ENCODE results near the gene RAP1GDS1.
"Not testable (repeated sequence)": the region's sequence is repeated elsewhere in the genome, so short reads cannot be mapped to it uniquely, and the experiment has no call there.

Gene RAP1GDS1

DNA sequence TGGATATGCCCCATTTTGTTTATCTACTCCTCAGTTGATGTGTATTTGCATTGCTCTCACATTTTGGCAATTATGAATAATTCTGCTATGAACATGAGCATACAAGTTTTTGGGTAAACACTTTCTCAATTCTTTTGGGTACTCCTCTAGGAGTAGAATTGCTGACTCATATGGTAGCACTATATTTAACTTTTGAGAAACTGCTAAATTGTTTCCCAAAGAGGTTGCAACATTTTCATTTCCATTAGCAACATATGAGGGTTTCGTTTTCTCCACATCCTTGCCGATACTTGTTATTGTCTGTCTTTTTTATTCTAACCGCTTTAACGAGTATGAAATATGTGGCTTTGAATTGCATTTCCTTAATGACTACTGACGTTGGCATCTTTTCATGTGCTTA is 211.9 kb downstream of the RAP1GDS1 start:
- no peak overlapping the region for H3K4me3 ChIP-seq (ENCODE audit: control insufficient read depth in 1 of 7, extremely low read depth in 1 of 7, insufficient read depth in 4 of 7, low read depth in 2 of 7, low read length in 6 of 7)
- ChIA-PET POLR2A (no interaction called here), CTCF (interaction anchor here (1.4 kb wide), 1 partner anchor 12 kb away, joined by 4 read pairs; no protein-coding TSS in a partner anchor)
- peaks cover 0 to 8% (median 6%) of the 10 kb centered on the region in 4 experiments for H3K36me3 ChIP-seq (ENCODE audit: control insufficient read depth in 4 of 4, insufficient read depth in 4 of 4, low read length in 3 of 4)
- H3K27ac ChIP-seq (ENCODE audit: insufficient read depth in 1 of 2, low read depth in 1 of 2, low read length in 2 of 2, poor library complexity in 1 of 2, severe bottlenecking in 2 of 2), result no peak overlapping the region
- no peaks in the 10 kb centered on the region for H3K27me3 ChIP-seq (replicated peaks in 2 of 5; ENCODE audit: control insufficient read depth in 4 of 5, insufficient read depth in 5 of 5, low read length in 4 of 5)
- WGBS (ENCODE audit: insufficient coverage), result 94% methylated on average over 4 of the region's 5 CpGs
- no peak for DNase-seq
- H3K9me3 ChIP-seq (ENCODE audit: control extremely low read depth in 1 of 5, control insufficient read depth in 4 of 5, insufficient read depth in 2 of 5, low read depth in 1 of 5, low read length in 4 of 5), result no peaks in the 10 kb centered on the region
- H3K4me1 ChIP-seq (ENCODE audit: control extremely low read depth in 1 of 4, control insufficient read depth in 4 of 4, insufficient read depth in 4 of 4, low read length in 3 of 4), result peaks cover 0 to 7% (median 4%) of the 10 kb centered on the region in 4 experiments

DNA sequence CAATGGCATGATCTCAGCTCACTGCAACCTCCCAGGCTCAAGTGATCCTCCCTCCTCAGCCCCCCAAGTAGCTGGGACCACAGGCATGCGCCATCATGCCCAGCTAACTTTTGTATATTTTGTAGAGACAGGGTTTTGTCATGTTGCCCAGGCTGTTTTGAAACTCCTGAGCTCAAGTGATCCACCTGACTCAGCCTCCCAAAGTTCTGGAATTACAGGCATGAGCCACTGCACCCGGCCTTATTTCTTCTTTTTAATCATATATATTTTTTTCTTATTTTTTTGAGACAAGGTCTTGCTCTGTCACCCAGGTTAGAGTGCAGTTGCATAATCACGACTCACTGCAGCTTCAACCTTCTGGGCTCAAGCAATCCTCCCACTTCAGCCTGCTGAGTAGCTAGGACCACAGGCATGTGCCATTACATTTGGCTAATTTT is 213.2 kb downstream of the RAP1GDS1 start:
- H3K27me3 ChIP-seq (replicated peaks in 2 of 5; ENCODE audit: control insufficient read depth in 4 of 5, insufficient read depth in 5 of 5, low read length in 4 of 5), result no peaks in the 10 kb centered on the region
- peaks cover 0 to 8% (median 6%) of the 10 kb centered on the region in 4 experiments for H3K36me3 ChIP-seq (ENCODE audit: control insufficient read depth in 4 of 4, insufficient read depth in 4 of 4, low read length in 3 of 4)
- no peak overlapping the region for H3K27ac ChIP-seq (ENCODE audit: insufficient read depth in 1 of 2, low read depth in 1 of 2, low read length in 2 of 2, poor library complexity in 1 of 2, severe bottlenecking in 2 of 2)
- POLR2A ChIA-PET, result no interaction called here
- peak in 1 of 3 donors; percentile 7 for DNase-seq
- H3K4me3 ChIP-seq (ENCODE audit: control insufficient read depth in 1 of 7, extremely low read depth in 1 of 7, insufficient read depth in 4 of 7, low read depth in 2 of 7, low read length in 6 of 7), result no peak overlapping the region
- WGBS (ENCODE audit: insufficient coverage), result 100% methylated on average over 1 of the region's 3 CpGs
- peaks cover 0 to 3% (median 0%) of the 10 kb centered on the region in 4 experiments for H3K4me1 ChIP-seq (ENCODE audit: control extremely low read depth in 1 of 4, control insufficient read depth in 4 of 4, insufficient read depth in 4 of 4, low read length in 3 of 4)
- no peaks in the 10 kb centered on the region for H3K9me3 ChIP-seq (ENCODE audit: control extremely low read depth in 1 of 5, control insufficient read depth in 4 of 5, insufficient read depth in 2 of 5, low read depth in 1 of 5, low read length in 4 of 5)
- CTCF ChIA-PET, result no interaction called here

DNA sequence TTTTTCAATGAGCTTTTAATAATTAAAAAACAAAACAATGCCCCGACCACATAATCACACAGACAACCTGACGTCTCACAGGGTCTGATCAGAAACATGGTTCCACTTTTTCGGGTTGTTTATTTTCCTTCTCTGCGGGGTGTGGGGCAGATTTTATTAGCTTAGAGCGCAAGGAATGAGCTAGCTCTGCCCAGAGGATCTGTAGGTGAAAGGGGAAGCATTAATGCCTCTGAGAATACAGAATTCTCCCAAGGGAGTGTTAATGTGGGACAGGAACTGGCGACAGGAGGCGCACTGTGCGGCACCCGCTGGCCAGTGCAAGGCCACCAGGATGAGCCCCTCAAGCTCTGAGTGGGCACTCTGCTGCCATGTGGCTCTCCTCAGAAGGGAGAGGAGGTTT is 215.7 kb downstream of the RAP1GDS1 start:
- Histone ChIP-seq H3K36me3 (ENCODE audit: control insufficient read depth in 4 of 4, insufficient read depth in 4 of 4, low read length in 3 of 4) (peaks cover 0 to 6% (median 3%) of the 10 kb centered on the region in 4 experiments), H3K4me3 (ENCODE audit: control insufficient read depth in 1 of 7, extremely low read depth in 1 of 7, insufficient read depth in 4 of 7, low read depth in 2 of 7, low read length in 6 of 7) (no peak overlapping the region), H3K27ac (ENCODE audit: insufficient read depth in 1 of 2, low read depth in 1 of 2, low read length in 2 of 2, poor library complexity in 1 of 2, severe bottlenecking in 2 of 2) (no peak overlapping the region), H3K9me3 (ENCODE audit: control extremely low read depth in 1 of 5, control insufficient read depth in 4 of 5, insufficient read depth in 2 of 5, low read depth in 1 of 5, low read length in 4 of 5) (no peaks in the 10 kb centered on the region), H3K27me3 (replicated peaks in 2 of 5; ENCODE audit: control insufficient read depth in 4 of 5, insufficient read depth in 5 of 5, low read length in 4 of 5) (no peaks in the 10 kb centered on the region), H3K4me1 (ENCODE audit: control extremely low read depth in 1 of 4, control insufficient read depth in 4 of 4, insufficient read depth in 4 of 4, low read length in 3 of 4) (peaks cover 0 to 3% (median 0%) of the 10 kb centered on the region in 4 experiments)
- WGBS (ENCODE audit: insufficient coverage), result 100% methylated on average over 6 of the region's 9 CpGs
- ChIA-PET CTCF (interaction anchor here (1.3 to 1.4 kb wide), 2 partner anchors 8 to 9 kb away, joined by 3 to 4 read pairs; no protein-coding TSS in a partner anchor), POLR2A (interaction anchor here (0.6 kb wide), 1 partner anchor 276 kb away, joined by 3 read pairs; no protein-coding TSS in a partner anchor)
- no peak for DNase-seq

DNA sequence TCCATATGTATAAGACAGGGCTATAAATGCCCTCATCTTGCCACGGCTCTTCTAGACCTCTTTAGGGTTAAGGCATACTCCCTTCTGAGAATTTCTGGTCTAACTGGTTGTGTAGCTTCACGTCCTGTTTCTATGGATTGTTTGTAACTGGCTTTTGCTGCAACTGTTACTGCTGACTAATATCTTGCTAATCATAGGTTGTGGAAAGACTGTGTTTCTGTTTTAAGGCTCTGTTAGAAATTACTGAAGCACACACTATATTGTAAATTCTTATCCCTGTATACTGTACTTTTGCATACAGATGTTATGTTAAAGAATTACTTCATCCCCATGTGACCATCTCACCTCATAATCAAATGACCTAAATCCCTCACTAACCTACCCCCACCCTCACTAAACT is 218.4 kb downstream of the RAP1GDS1 start:
- H3K4me1 ChIP-seq (ENCODE audit: control extremely low read depth in 1 of 4, control insufficient read depth in 4 of 4, insufficient read depth in 4 of 4, low read length in 3 of 4); CTCF ChIA-PET: not testable (repeated sequence)

DNA sequence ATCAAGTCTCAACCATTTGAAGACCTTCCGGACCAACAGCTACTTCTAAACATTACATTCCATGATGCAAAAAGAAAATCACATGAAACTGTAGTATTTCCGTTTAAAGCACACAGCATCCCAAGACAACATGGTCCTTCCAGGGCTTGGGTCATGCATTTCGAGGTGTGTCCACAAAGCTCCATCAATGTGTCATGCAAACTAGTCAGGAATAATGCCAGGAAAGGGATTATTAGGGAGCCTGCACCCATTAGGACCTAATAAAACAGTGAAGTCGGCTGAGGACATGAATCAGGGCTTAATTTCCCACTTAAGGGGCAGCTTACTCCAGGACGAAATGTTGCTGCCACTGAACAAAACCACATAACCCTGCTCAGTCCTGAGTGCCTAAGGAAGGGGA is 219.4 kb downstream of the RAP1GDS1 start:
- WGBS (ENCODE audit: insufficient coverage), result 92% methylated on average over 4 of the region's 5 CpGs
- Histone ChIP-seq H3K9me3 (ENCODE audit: control extremely low read depth in 1 of 5, control insufficient read depth in 4 of 5, insufficient read depth in 2 of 5, low read depth in 1 of 5, low read length in 4 of 5) (no peaks in the 10 kb centered on the region), H3K36me3 (ENCODE audit: control insufficient read depth in 4 of 4, insufficient read depth in 4 of 4, low read length in 3 of 4) (peaks cover 0 to 2% (median 0%) of the 10 kb centered on the region in 4 experiments), H3K4me1 (ENCODE audit: control extremely low read depth in 1 of 4, control insufficient read depth in 4 of 4, insufficient read depth in 4 of 4, low read length in 3 of 4) (no peaks in the 10 kb centered on the region), H3K4me3 (ENCODE audit: control insufficient read depth in 1 of 7, extremely low read depth in 1 of 7, insufficient read depth in 4 of 7, low read depth in 2 of 7, low read length in 6 of 7) (no peak overlapping the region), H3K27me3 (replicated peaks in 2 of 5; ENCODE audit: control insufficient read depth in 4 of 5, insufficient read depth in 5 of 5, low read length in 4 of 5) (no peaks in the 10 kb centered on the region), H3K27ac (ENCODE audit: insufficient read depth in 1 of 2, low read depth in 1 of 2, low read length in 2 of 2, poor library complexity in 1 of 2, severe bottlenecking in 2 of 2) (no peak overlapping the region)
- ChIA-PET POLR2A (no interaction called here), CTCF (no interaction called here)
- no peak for DNase-seq

More for the DNA sequence above, 218.4 kb downstream of the RAP1GDS1 start:
- H3K27ac ChIP-seq (ENCODE audit: insufficient read depth in 1 of 2, low read depth in 1 of 2, low read length in 2 of 2, poor library complexity in 1 of 2, severe bottlenecking in 2 of 2); H3K9me3 ChIP-seq (ENCODE audit: control extremely low read depth in 1 of 5, control insufficient read depth in 4 of 5, insufficient read depth in 2 of 5, low read depth in 1 of 5, low read length in 4 of 5); H3K4me3 ChIP-seq (ENCODE audit: control insufficient read depth in 1 of 7, extremely low read depth in 1 of 7, insufficient read depth in 4 of 7, low read depth in 2 of 7, low read length in 6 of 7); H3K36me3 ChIP-seq (ENCODE audit: control insufficient read depth in 4 of 4, insufficient read depth in 4 of 4, low read length in 3 of 4); DNase-seq; H3K27me3 ChIP-seq (replicated peaks in 2 of 5; ENCODE audit: control insufficient read depth in 4 of 5, insufficient read depth in 5 of 5, low read length in 4 of 5); POLR2A ChIA-PET: not testable (repeated sequence)
- 90% methylated on average over 2 of the region's 2 CpGs for WGBS (ENCODE audit: insufficient coverage)

DNA sequence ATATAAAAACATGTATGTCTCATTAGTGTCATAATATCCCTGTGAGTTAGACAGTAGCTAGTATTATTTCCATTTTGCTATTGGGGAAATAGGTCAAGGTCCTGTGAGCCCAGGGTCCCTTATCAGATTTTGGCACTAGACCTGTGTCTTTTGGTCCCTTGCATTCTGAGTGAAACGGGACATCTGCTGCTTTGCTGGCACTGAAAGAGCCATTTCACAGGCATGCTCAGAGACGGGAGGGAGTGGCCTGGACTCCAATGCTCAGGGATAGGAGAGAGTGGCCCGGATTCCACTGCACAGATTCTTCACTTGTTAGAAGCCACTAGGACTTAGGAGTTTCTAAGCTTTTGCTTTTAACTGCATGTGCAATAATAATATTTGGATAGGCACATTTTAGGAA is 220.0 kb downstream of the RAP1GDS1 start:
- WGBS (ENCODE audit: insufficient coverage), result 94% methylated on average over 2 of the region's 3 CpGs
- Histone ChIP-seq H3K36me3 (ENCODE audit: control insufficient read depth in 4 of 4, insufficient read depth in 4 of 4, low read length in 3 of 4) (peaks cover 0 to 2% (median 0%) of the 10 kb centered on the region in 4 experiments), H3K27me3 (replicated peaks in 2 of 5; ENCODE audit: control insufficient read depth in 4 of 5, insufficient read depth in 5 of 5, low read length in 4 of 5) (no peaks in the 10 kb centered on the region), H3K4me3 (ENCODE audit: control insufficient read depth in 1 of 7, extremely low read depth in 1 of 7, insufficient read depth in 4 of 7, low read depth in 2 of 7, low read length in 6 of 7) (no peak overlapping the region), H3K4me1 (ENCODE audit: control extremely low read depth in 1 of 4, control insufficient read depth in 4 of 4, insufficient read depth in 4 of 4, low read length in 3 of 4) (no peaks in the 10 kb centered on the region), H3K9me3 (ENCODE audit: control extremely low read depth in 1 of 5, control insufficient read depth in 4 of 5, insufficient read depth in 2 of 5, low read depth in 1 of 5, low read length in 4 of 5) (no peaks in the 10 kb centered on the region), H3K27ac (ENCODE audit: insufficient read depth in 1 of 2, low read depth in 1 of 2, low read length in 2 of 2, poor library complexity in 1 of 2, severe bottlenecking in 2 of 2) (no peak overlapping the region)
- POLR2A ChIA-PET, result no interaction called here
- no peak for DNase-seq
- CTCF ChIA-PET, result no interaction called here

DNA sequence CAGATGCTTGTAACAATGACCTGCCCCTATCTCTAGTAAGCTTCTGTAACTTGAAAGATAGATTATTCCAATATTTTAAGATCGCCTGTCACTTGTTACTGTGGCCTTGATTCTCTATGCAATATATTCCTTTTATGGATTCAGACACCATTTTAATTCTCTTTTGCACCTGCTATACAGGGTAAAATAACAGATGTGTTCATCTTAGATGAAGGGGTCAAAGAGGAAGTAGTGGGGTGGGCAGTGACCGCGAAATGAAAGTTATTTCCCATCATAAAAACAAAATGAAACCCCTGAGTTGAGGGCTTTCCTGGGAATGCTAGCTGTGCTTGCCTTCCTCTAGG is 221.3 kb downstream of the RAP1GDS1 start:
- no peak for DNase-seq
- Histone ChIP-seq H3K9me3 (ENCODE audit: control extremely low read depth in 1 of 5, control insufficient read depth in 4 of 5, insufficient read depth in 2 of 5, low read depth in 1 of 5, low read length in 4 of 5) (no peaks in the 10 kb centered on the region), H3K27ac (ENCODE audit: insufficient read depth in 1 of 2, low read depth in 1 of 2, low read length in 2 of 2, poor library complexity in 1 of 2, severe bottlenecking in 2 of 2) (no peak overlapping the region), H3K4me3 (ENCODE audit: control insufficient read depth in 1 of 7, extremely low read depth in 1 of 7, insufficient read depth in 4 of 7, low read depth in 2 of 7, low read length in 6 of 7) (no peak overlapping the region), H3K27me3 (replicated peaks in 2 of 5; ENCODE audit: control insufficient read depth in 4 of 5, insufficient read depth in 5 of 5, low read length in 4 of 5) (no peaks in the 10 kb centered on the region), H3K4me1 (ENCODE audit: control extremely low read depth in 1 of 4, control insufficient read depth in 4 of 4, insufficient read depth in 4 of 4, low read length in 3 of 4) (no peaks in the 10 kb centered on the region), H3K36me3 (ENCODE audit: control insufficient read depth in 4 of 4, insufficient read depth in 4 of 4, low read length in 3 of 4) (peaks cover 0 to 2% (median 0%) of the 10 kb centered on the region in 4 experiments)
- ChIA-PET POLR2A (no interaction called here), CTCF (interaction anchor here (1.8 kb wide), 1 partner anchor 14 kb away, joined by 7 read pairs; no protein-coding TSS in a partner anchor)
- WGBS (ENCODE audit: insufficient coverage), result no CpG with 5 or more reads among the region's 3 CpGs
